Measurements from ENCODE around the gene ISX. TPM values are rescaled to one million over a fixed set of nuclear protein-coding genes. Genes with fewer than 3 reads are reported as not detected.

The ISX gene
- total and polyA plus RNA-seq, 9 of the 15 experiments (the other 6 are each of a cell fraction or from before 2014, with no cell fraction given), result 0.03 to 0.36 (median 0.07) TPM

DNA sequence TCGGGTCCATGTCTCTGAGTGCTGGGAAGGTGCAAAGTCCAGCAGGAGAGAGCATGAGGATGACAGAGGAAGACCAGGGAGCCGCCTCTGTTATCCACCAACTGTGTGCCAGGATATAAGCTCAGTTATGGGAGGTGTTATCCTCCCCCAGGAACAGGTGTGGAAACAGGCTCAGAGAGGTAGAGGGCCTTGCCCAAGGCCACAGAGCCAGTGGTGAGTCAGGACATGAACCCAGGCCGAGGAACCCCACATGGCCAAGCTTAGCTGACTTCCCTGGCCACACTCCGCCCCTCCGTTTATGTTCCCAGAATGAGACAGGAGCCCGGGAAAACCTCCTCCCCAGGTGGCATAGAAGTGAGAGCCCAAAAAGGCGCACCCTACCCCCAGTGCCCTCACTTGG lies 50.3 kb downstream of the ISX start:
- CTCF ChIA-PET (ENCODE audit: low intra/inter-chr PET ratio), result no interaction called here
- Histone ChIP-seq H3K9me3 (replicated peaks; ENCODE audit: control insufficient read depth, insufficient read depth, low read depth, low read length) (no peaks in the 10 kb centered on the region), H3K9me1 (ENCODE audit: control insufficient read depth, insufficient read depth, low read length) (no peaks in the 10 kb centered on the region), H3K27ac (ENCODE audit: extremely low read depth, low read depth, low read length) (no peak overlapping the region), H2AFZ (ENCODE audit: low read depth, low read length) (no peak overlapping the region), H3K4me3 (no peak overlapping the region), H3K27me3 (ENCODE audit: control insufficient read depth in 2 of 2, insufficient read depth in 2 of 2, low read length in 2 of 2) (no peaks in the 10 kb centered on the region), H3K4me1 (replicated peaks in 1 of 2; ENCODE audit: control insufficient read depth in 2 of 2, insufficient read depth in 2 of 2, low read length in 2 of 2) (no peaks in the 10 kb centered on the region), H3K4me2 (ENCODE audit: insufficient read depth, low read length) (no peak overlapping the region), H3K9ac (ENCODE audit: insufficient read depth in 1 of 2, low read depth in 2 of 2, low read length in 2 of 2) (no peak overlapping the region), H3K79me2 (ENCODE audit: control insufficient read depth, insufficient read depth, low read length) (no peaks in the 10 kb centered on the region), H3K36me3 (ENCODE audit: control insufficient read depth, insufficient read depth, low read length) (no peaks in the 10 kb centered on the region), H4K20me1 (replicated peaks; ENCODE audit: control insufficient read depth, insufficient read depth, low read length) (no peaks in the 10 kb centered on the region)
- intact Hi-C loops (cut with micrococcal nuclease) (no loop called here), in situ Hi-C loops (cut with MboI) (no loop called here)
- BruUV-seq (replicated peaks), result no TSS peak
- no peak for ATAC-seq
- no peak for FAIRE-seq
- TF ChIP-seq MEIS2 (IDR thresholded peaks at IDR 0.05; ENCODE audit: partially characterized antibody) (no peak), HNRNPUL1 (IDR thresholded peaks at IDR 0.05; ENCODE audit: low read length) (no peak), KAT7 (CRISPR knock-in tag; IDR thresholded peaks at IDR 0.05; ENCODE audit: borderline replicate concordance) (no peak), POLR2H (tag; IDR thresholded peaks at IDR 0.05; ENCODE audit: low read depth) (no peak), ZNF24 (IDR thresholded peaks at IDR 0.05) (no peak), TCF7 (IDR thresholded peaks at IDR 0.05; ENCODE audit: borderline replicate concordance) (no peak), SRSF9 (IDR thresholded peaks at IDR 0.05; ENCODE audit: borderline replicate concordance, low read depth, low read length) (no peak), BRF1 (IDR thresholded peaks at IDR 0.05; ENCODE audit: borderline replicate concordance, extremely low read depth, insufficient read length) (no peak)
- TF ChIP-seq, protein P1, sequence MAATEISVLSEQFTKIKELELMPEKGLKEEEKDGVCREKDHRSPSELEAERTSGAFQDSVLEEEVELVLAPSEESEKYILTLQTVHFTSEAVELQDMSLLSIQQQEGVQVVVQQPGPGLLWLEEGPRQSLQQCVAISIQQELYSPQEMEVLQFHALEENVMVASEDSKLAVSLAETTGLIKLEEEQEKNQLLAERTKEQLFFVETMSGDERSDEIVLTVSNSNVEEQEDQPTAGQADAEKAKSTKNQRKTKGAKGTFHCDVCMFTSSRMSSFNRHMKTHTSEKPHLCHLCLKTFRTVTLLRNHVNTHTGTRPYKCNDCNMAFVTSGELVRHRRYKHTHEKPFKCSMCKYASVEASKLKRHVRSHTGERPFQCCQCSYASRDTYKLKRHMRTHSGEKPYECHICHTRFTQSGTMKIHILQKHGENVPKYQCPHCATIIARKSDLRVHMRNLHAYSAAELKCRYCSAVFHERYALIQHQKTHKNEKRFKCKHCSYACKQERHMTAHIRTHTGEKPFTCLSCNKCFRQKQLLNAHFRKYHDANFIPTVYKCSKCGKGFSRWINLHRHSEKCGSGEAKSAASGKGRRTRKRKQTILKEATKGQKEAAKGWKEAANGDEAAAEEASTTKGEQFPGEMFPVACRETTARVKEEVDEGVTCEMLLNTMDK (IDR thresholded peaks at IDR 0.05; ENCODE audit: borderline replicate concordance, insufficient read depth, low read depth, low read length, poor library complexity, severe bottlenecking), result no peak
- no peak for DNase-seq (ENCODE audit: extremely low read depth in 1 of 4, low spot score in 3 of 4)
- WGBS (ENCODE audit: insufficient coverage, low coverage, missing lambda C conversion rate), result 61% methylated on average over 6 of the region's 7 CpGs
- POLR2A ChIA-PET, result interaction anchor here (0.6 kb wide), 1 partner anchor 15 kb away, joined by 3 read pairs; no protein-coding TSS in a partner anchor
